Measurements from ENCODE around the gene RBM4B.

GRCh38 chr11:66725647-66726046 is 48.0 kb upstream of the RBM4B start:
- TF ChIP-seq YY1 (IDR thresholded peaks at IDR 0.05; ENCODE audit: insufficient read depth, insufficient read length) (no peak), ZNF274 (IDR thresholded peaks at IDR 0.05; ENCODE audit: low read depth, low read length) (no peak)
